ENCODE measurements around the gene EVI5.

DNA sequence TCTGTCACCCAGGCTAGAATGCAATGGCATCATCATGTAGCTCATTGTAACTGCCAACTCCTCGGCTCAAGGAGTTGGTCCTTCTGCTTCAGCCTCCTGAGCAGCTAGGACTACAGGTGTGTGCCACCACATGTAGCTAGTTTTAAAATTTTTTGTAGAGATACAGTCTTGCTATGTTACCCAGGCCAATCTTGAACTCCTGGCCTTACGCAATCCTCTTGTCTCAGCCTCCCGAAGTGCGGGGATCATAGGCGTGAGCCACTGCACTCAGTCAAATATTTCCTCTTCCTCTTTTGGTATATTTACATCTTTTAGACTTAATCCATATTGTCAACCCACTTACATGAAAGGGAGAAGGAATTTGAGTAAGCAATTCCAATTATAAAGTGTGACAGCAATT, 121.1 kb downstream of the EVI5 start:
- TF ChIP-seq, protein P1, sequence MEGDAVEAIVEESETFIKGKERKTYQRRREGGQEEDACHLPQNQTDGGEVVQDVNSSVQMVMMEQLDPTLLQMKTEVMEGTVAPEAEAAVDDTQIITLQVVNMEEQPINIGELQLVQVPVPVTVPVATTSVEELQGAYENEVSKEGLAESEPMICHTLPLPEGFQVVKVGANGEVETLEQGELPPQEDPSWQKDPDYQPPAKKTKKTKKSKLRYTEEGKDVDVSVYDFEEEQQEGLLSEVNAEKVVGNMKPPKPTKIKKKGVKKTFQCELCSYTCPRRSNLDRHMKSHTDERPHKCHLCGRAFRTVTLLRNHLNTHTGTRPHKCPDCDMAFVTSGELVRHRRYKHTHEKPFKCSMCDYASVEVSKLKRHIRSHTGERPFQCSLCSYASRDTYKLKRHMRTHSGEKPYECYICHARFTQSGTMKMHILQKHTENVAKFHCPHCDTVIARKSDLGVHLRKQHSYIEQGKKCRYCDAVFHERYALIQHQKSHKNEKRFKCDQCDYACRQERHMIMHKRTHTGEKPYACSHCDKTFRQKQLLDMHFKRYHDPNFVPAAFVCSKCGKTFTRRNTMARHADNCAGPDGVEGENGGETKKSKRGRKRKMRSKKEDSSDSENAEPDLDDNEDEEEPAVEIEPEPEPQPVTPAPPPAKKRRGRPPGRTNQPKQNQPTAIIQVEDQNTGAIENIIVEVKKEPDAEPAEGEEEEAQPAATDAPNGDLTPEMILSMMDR (IDR thresholded peaks at IDR 0.05): no peak
- no peak for TF ChIP-seq EZH2 (IDR thresholded peaks at IDR 0.05; ENCODE audit: borderline replicate concordance, insufficient read depth, low read depth, low read length, poor library complexity, severe bottlenecking)

All from B cell (primary cell).